A549 (cell line): ENCODE measurements around the gene CBX4. TPM values are rescaled to one million over a fixed set of nuclear protein-coding genes. Genes with fewer than 3 reads are reported as not detected.

Experiments
- ATAC-seq, 2 experiments: fragments of 200-7000 bp in 1 of 2; fragments of >200 bp in 1 of 2; cut with Nextera tagmentation in 1 of 2; cut with Tn5 transposase in 1 of 2; 3 replicates each; pipeline versions ENCODE4 v1.8.0 to v1.9.1; 2018 to 2020; ENCODE audit warnings: mild to moderate bottlenecking in 1 of 2, moderate library complexity in 1 of 2
- CTCF ChIA-PET: fragments of 300-600 bp; sonication (Branson Sonifier 250); formaldehyde crosslinking; extraction: SDS; loops from one replicate; lab custom pipeline; 2021; ENCODE audit warnings: antibody characterized with exemption, inconsistent platforms; lab: Yijun Ruan, JAX
- POLR2A ChIA-PET: fragments of 350-600 bp; formaldehyde crosslinking; extraction: SDS; loops from one replicate; lab custom pipeline; 2021; ENCODE audit warnings: antibody characterized with exemption, inconsistent platforms; lab: Yijun Ruan, JAX
- DNase-seq, 2 experiments: peaks; one replicate each; pipeline versions ENCODE4 v3.0.0 to v3.0.0-alpha.2; 2011 to 2016; ENCODE audit warnings: low read depth in 1 of 2, low spot score in 1 of 2
- FAIRE-seq: peaks from 2 replicates; lab custom pipeline; 2011; peaks lifted over from hg19 to GRCh38; lab: Jason Lieb, UNC
- H3K27ac ChIP-seq, 2 experiments: fragments of >200 bp; sonication (Bioruptor Twin); formaldehyde crosslinking; 3 replicates each; pipeline ENCODE4 v1.5.1; 2016 to 2017
- H3K4me1 ChIP-seq: fragments of >200 bp; sonication (Bioruptor Twin); formaldehyde crosslinking; 3 replicates; pipeline ENCODE4 v1.6.1; 2016
- H3K4me2 ChIP-seq: fragments of >200 bp; sonication (Bioruptor Twin); formaldehyde crosslinking; 3 replicates; pipeline ENCODE4 v1.6.1; 2016
- H3K4me3 ChIP-seq: fragments of >200 bp; sonication (Bioruptor Twin); formaldehyde crosslinking; 3 replicates; pipeline ENCODE4 v1.5.1; 2016
- H3K9me3 ChIP-seq: fragments of >200 bp; sonication (Bioruptor Twin); formaldehyde crosslinking; 3 replicates; pipeline ENCODE4 v1.6.1; 2016
- BHLHE40 ChIP-seq: IDR thresholded peaks from 2 replicates; pipeline ENCODE4 v1.6.1; 2012; ENCODE audit warnings: low read depth, low read length, inconsistent platforms
- CHD4 ChIP-seq: fragments of 200-600 bp; sonication (generic); IDR thresholded peaks from 2 replicates; pipeline ENCODE4 v1.6.1; 2016; ENCODE audit warnings: antibody characterized with exemption, mild to moderate bottlenecking, borderline replicate concordance
- EHF ChIP-seq: fragments of 250-450 bp; sonication (Bioruptor Pico); IDR thresholded peaks from 2 replicates; pipeline ENCODE4 v1.5.0; 2020; ENCODE audit warnings: mild to moderate bottlenecking
- EHMT2 ChIP-seq: fragments of 200-600 bp; sonication (generic); IDR thresholded peaks from 2 replicates; pipeline ENCODE4 v1.6.1; 2016; ENCODE audit warnings: antibody characterized with exemption, low read depth, mild to moderate bottlenecking, moderate library complexity
- ELK1 ChIP-seq: fragments of 150-350 bp; IDR thresholded peaks from 2 replicates; pipeline ENCODE4 v1.6.1; 2014; ENCODE audit warnings: low read depth, mild to moderate bottlenecking, low read length
- GATA3 ChIP-seq: IDR thresholded peaks from 2 replicates; pipeline ENCODE4 v1.6.1; 2012; ENCODE audit warnings: borderline replicate concordance
- HEYL ChIP-seq: fragments of 250-450 bp; sonication (Bioruptor Pico); IDR thresholded peaks from 2 replicates; pipeline ENCODE4 v1.8.0; 2021; ENCODE audit warnings: mild to moderate bottlenecking, moderate library complexity
- HOXB5 ChIP-seq: fragments of 250-450 bp; sonication (Bioruptor Pico); IDR thresholded peaks from 2 replicates; pipeline ENCODE4 v1.5.0; 2020; ENCODE audit warnings: mild to moderate bottlenecking, moderate library complexity
- MAFK ChIP-seq: fragments of 450-650 bp; IDR thresholded peaks from 2 replicates; pipeline ENCODE4 v1.6.1; 2014; ENCODE audit not compliant: partially characterized antibody
- MAX ChIP-seq: IDR thresholded peaks from 2 replicates; pipeline ENCODE4 v1.6.1; 2012
- NFE2L2 ChIP-seq: fragments of 150-350 bp; conservative IDR thresholded peaks from 2 replicates; pipeline ENCODE4 v1.6.1; 2014; ENCODE audit warnings: low read length
- PBX3 ChIP-seq: IDR thresholded peaks from 2 replicates; pipeline ENCODE4 v1.6.1; 2012
- RARB ChIP-seq: fragments of 250-450 bp; sonication (Bioruptor Pico); IDR thresholded peaks from 2 replicates; pipeline ENCODE4 v1.8.0; 2021; ENCODE audit warnings: mild to moderate bottlenecking, moderate library complexity
- RCOR1 ChIP-seq: fragments of 150-350 bp; IDR thresholded peaks from 2 replicates; pipeline ENCODE4 v1.6.1; 2014; ENCODE audit warnings: antibody characterized with exemption, low read length, low read depth
- RFX5 ChIP-seq: fragments of 450-650 bp; IDR thresholded peaks from 2 replicates; pipeline ENCODE4 v1.7.1; 2014; ENCODE audit warnings: antibody characterized with exemption, mild to moderate bottlenecking, moderate library complexity
- RNF2 ChIP-seq: fragments of 200-600 bp; sonication (generic); IDR thresholded peaks from 2 replicates; pipeline ENCODE4 v1.6.1; 2016; ENCODE audit warnings: low read depth, mild to moderate bottlenecking, antibody characterized with exemption, moderate library complexity, borderline replicate concordance
- SREBF2 ChIP-seq: fragments of 450-650 bp; IDR thresholded peaks from 2 replicates; pipeline ENCODE4 v1.6.1; 2014; ENCODE audit warnings: mild to moderate bottlenecking, moderate library complexity
- ZC3H11A ChIP-seq: fragments of 450-650 bp; IDR thresholded peaks from 2 replicates; pipeline ENCODE4 v1.6.1; 2014; ENCODE audit warnings: antibody characterized with exemption, mild to moderate bottlenecking
- ZNF302 ChIP-seq: fragments of 250-450 bp; sonication (Bioruptor Pico); IDR thresholded peaks from 2 replicates; pipeline ENCODE4 v1.9.0; 2021; ENCODE audit warnings: inconsistent platforms, mild to moderate bottlenecking, moderate library complexity
- ZSCAN20 ChIP-seq: fragments of 250-450 bp; sonication (Bioruptor Pico); IDR thresholded peaks from 2 replicates; pipeline ENCODE4 v1.8.0; 2022; ENCODE audit warnings: mild to moderate bottlenecking, moderate library complexity
- WGBS: methylation state at CpG from one replicate; pipeline ENCODE4 v1.1.6; 2017; ENCODE audit errors: missing lambda C conversion rate; 5-methylcytosine and 5-hydroxymethylcytosine counted together
- polyA plus RNA-seq, 4 experiments: library from polyadenylated mRNA; depleted of rRNA in 3 of 4; stranded (reverse); fragments of >200 nt; fragmentation: RNase III in 1 of 4; extraction: RNeasy Plus Mini Kit Qiagen cat#74134 plus additional on column Dnase treatment in 1 of 4; gene quantifications; 2 replicates in 3 of 4; 3 replicates in 1 of 4; pipeline ENCODE4 v1.2.3, GENCODE V29; 2011 to 2017
- TF ChIP-seq, protein P1 (sequence below): fragments of >200 bp; sonication (Bioruptor Twin); formaldehyde crosslinking; IDR thresholded peaks from 3 replicates; pipeline ENCODE4 v1.5.1; 2016
- TF ChIP-seq, protein P2 (sequence below): fragments of 450-650 bp; IDR thresholded peaks from 2 replicates; pipeline ENCODE4 v1.6.1; 2014; ENCODE audit warnings: antibody characterized with exemption
- TF ChIP-seq, protein P3 (sequence below): IDR thresholded peaks from 2 replicates; pipeline ENCODE4 v1.6.1; 2012; ENCODE audit warnings: low read depth, borderline replicate concordance

Gene CBX4
- polyA plus RNA-seq, 2 of the 4 experiments (the other 2 are of a cell fraction): 31.0 to 34.1 TPM

GRCh38 chr17:79820959-79821330, 18.3 kb downstream of the CBX4 start:
- POLR2A ChIA-PET: interaction anchor here (1.3 kb wide), 1 partner anchor 18 kb away, joined by 9 read pairs; the partner anchor contains the start of gene CBX4
- ATAC-seq: no peak

DNA sequence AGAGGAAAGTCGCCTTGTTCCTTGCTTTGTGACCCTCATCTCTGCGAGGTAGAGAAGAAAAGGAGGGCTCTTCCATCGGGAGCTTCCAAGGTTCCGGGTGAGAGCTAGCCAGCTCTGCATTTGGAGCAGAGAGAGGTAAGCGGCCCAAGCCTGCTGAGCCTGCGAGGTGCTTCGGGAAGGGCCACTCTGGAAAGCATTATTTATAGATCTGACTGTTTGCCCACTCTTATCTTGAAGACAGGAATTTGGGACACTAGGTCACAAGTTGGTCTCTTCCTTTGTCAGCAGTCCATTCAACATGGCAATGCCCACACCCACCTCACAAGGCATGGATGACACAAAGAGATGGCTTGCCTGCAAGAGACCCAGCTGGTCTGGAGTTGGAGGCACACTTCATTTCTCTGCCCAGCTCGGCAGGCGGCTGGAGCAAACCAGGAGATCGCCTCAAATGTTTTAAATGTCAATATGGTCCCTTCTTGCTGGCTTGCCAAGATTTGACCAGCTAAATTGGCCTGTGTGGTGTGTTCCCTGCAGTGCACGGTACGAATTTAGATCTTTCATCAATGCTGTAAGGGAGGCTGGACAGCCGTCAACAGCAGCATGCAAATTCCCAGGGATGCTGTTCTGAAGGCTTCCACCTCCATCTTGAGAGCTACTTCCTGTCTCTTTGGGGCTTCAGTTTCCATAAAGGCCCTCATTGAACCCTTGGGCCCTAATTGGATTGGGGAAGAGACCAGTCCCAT, 19.5 kb downstream of the CBX4 start:
- H3K4me3 ChIP-seq: no peak overlapping the region
- no peaks in the 10 kb centered on the region for H3K4me1 ChIP-seq
- no peak for TF ChIP-seq RCOR1
- TF ChIP-seq HEYL: no peak
- no peak for TF ChIP-seq EHMT2
- TF ChIP-seq MAX: no peak
- no peak for TF ChIP-seq HOXB5 (CRISPR knock-in tag)
- no peak for TF ChIP-seq PBX3
- no peak for TF ChIP-seq NFE2L2
- TF ChIP-seq, protein P1, sequence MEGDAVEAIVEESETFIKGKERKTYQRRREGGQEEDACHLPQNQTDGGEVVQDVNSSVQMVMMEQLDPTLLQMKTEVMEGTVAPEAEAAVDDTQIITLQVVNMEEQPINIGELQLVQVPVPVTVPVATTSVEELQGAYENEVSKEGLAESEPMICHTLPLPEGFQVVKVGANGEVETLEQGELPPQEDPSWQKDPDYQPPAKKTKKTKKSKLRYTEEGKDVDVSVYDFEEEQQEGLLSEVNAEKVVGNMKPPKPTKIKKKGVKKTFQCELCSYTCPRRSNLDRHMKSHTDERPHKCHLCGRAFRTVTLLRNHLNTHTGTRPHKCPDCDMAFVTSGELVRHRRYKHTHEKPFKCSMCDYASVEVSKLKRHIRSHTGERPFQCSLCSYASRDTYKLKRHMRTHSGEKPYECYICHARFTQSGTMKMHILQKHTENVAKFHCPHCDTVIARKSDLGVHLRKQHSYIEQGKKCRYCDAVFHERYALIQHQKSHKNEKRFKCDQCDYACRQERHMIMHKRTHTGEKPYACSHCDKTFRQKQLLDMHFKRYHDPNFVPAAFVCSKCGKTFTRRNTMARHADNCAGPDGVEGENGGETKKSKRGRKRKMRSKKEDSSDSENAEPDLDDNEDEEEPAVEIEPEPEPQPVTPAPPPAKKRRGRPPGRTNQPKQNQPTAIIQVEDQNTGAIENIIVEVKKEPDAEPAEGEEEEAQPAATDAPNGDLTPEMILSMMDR: no peak
- TF ChIP-seq RFX5: no peak
- TF ChIP-seq, protein P2, sequence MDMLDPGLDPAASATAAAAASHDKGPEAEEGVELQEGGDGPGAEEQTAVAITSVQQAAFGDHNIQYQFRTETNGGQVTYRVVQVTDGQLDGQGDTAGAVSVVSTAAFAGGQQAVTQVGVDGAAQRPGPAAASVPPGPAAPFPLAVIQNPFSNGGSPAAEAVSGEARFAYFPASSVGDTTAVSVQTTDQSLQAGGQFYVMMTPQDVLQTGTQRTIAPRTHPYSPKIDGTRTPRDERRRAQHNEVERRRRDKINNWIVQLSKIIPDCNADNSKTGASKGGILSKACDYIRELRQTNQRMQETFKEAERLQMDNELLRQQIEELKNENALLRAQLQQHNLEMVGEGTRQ: no peak
- no peak for TF ChIP-seq RARB (CRISPR knock-in tag)
- no peak for TF ChIP-seq ZC3H11A
- TF ChIP-seq, protein P3, sequence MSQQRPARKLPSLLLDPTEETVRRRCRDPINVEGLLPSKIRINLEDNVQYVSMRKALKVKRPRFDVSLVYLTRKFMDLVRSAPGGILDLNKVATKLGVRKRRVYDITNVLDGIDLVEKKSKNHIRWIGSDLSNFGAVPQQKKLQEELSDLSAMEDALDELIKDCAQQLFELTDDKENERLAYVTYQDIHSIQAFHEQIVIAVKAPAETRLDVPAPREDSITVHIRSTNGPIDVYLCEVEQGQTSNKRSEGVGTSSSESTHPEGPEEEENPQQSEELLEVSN: no peak
- TF ChIP-seq ELK1: no peak
- TF ChIP-seq ZSCAN20 (CRISPR knock-in tag): no peak
- no peak for TF ChIP-seq GATA3
- ChIA-PET CTCF (interaction anchor here (1.6 to 39.8 kb wide), 4 partner anchors 1 to 74 kb away, joined by 4 to 1281 read pairs (median 668); partner anchors contain the start of genes CBX4 and CBX8), POLR2A (interaction anchor here (1.1 to 1.9 kb wide), 2 partner anchors 19 to 23 kb away, joined by 4 to 9 read pairs; partner anchors contain the start of genes CBX4 and CBX8)
- FAIRE-seq (no peak), DNase-seq (no peak), ATAC-seq (no peak)
- 89% methylated on average over 13 of the region's 13 CpGs for WGBS
- H3K27ac ChIP-seq: no peak overlapping the region
- H3K9me3 ChIP-seq: no peaks in the 10 kb centered on the region
- H3K4me2 ChIP-seq: no peak overlapping the region

More at GRCh38 chr17:79820959-79821330, 18.3 kb downstream of the CBX4 start:
- DNase-seq (no peak), FAIRE-seq (no peak)
- H3K9me3 ChIP-seq: no peaks in the 10 kb centered on the region
- no peaks in the 10 kb centered on the region for H3K4me1 ChIP-seq
- CTCF ChIA-PET: interaction anchor here (0.5 to 39.8 kb wide), 8 partner anchors 1 to 171 kb away, joined by 3 to 1281 read pairs (median 4); partner anchors contain the start of genes CBX4 and CBX8
- no peak overlapping the region for H3K27ac ChIP-seq
- H3K4me2 ChIP-seq: no peak overlapping the region
- TF ChIP-seq CHD4: no peak
- TF ChIP-seq MAFK: no peak
- TF ChIP-seq SREBF2: no peak
- no peak for TF ChIP-seq EHF (CRISPR knock-in tag)
- TF ChIP-seq, protein P1: no peak
- no peak for TF ChIP-seq RNF2
- no peak for TF ChIP-seq ZC3H11A
- TF ChIP-seq BHLHE40: no peak
- TF ChIP-seq ZNF302 (CRISPR knock-in tag): no peak
- TF ChIP-seq, protein P3: no peak
- TF ChIP-seq RARB (CRISPR knock-in tag): no peak
- 91% methylated on average over 4 of the region's 4 CpGs for WGBS
- H3K4me3 ChIP-seq: no peak overlapping the region
